ENCODE measurements around the gene EXT2.

Gene EXT2

GRCh38 chr11:44130751-44131150, 35.3 kb downstream of the EXT2 start:
- H3K4me3 ChIP-seq (ENCODE audit: low read depth, low read length): no peak overlapping the region

DNA sequence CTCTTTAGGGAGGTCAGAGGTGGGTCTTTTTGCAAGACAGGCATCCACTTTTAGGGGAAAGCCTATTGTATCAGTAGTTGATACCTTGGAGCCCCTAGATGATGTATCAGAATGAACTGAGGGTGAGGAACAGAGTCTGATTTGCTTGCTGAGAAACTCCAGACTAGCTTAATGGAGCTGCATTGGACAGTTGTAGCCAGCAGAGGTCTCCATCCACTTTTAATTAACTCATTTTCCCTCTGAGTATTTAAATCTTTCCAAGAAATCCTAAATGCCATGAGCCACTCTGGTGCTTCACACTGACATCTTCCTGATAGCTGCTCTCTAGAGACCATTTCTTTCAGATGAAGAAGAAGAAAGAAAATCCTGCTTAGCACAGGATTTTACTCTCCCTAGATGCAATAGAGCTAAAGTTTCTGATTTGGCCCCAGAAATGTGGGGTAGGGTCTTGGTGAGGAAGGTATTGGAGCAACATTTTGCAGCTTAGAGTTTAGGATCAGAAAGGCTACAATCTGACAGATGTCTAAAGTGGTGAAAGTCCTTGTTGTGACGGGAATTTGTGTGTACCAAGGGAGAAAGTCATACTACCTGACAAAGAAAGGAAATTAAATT, 38.0 kb downstream of the EXT2 start:
- H3K4me3 ChIP-seq (ENCODE audit: low read depth, low read length): no peak overlapping the region

- H3K4me3 ChIP-seq (ENCODE audit: low read depth, low read length): no peak overlapping the region
Observed at GRCh38 chr11:44134625-44135024, 39.1 kb downstream of the EXT2 start.

- H3K4me3 ChIP-seq (ENCODE audit: low read depth, low read length): no peak overlapping the region
Observed at GRCh38 chr11:44136176-44136945, 40.9 kb downstream of the EXT2 start.

- no peak overlapping the region for H3K4me3 ChIP-seq (ENCODE audit: low read depth, low read length)
Observed at GRCh38 chr11:44137057-44137456, 41.6 kb downstream of the EXT2 start.

GRCh38 chr11:44138286-44138685, 42.8 kb downstream of the EXT2 start:
- no peak overlapping the region for H3K4me3 ChIP-seq (ENCODE audit: low read depth, low read length)

GRCh38 chr11:44138980-44139379, 43.5 kb downstream of the EXT2 start:
- H3K4me3 ChIP-seq (ENCODE audit: low read depth, low read length): no peak overlapping the region

- no peak overlapping the region for H3K4me3 ChIP-seq (ENCODE audit: low read depth, low read length)
Observed at GRCh38 chr11:44139565-44140330, 44.3 kb downstream of the EXT2 start.

DNA sequence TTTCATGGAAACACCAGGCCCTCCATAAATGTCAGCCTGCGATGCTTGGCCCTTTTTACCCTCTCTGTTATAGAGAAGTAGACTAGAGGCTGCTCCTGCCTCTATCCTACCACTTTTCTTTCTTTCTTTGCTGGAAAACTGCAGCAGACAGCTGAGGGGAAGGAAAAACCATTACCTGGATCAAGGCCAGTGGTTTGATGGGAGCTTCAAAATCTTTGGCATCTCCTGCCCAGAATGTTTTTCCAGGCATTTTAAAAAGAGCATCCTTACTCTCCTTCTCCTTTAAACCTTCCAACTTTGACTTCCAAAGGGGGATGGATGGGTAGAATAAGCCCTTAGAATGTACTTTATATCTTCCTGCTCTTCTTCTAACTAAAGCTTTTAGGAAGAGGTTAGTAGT, 44.9 kb downstream of the EXT2 start:
- H3K4me3 ChIP-seq (ENCODE audit: low read depth, low read length): no peak overlapping the region

GRCh38 chr11:44140805-44141204, 45.3 kb downstream of the EXT2 start:
- H3K4me3 ChIP-seq (ENCODE audit: low read depth, low read length): no peak overlapping the region

- no peak overlapping the region for H3K4me3 ChIP-seq (ENCODE audit: low read depth, low read length)
Observed at GRCh38 chr11:44143987-44144909, 48.8 kb downstream of the EXT2 start.

- H3K4me3 ChIP-seq (ENCODE audit: low read depth, low read length): no peak overlapping the region
Observed at GRCh38 chr11:44145011-44145775, 49.7 kb downstream of the EXT2 start.

GRCh38 chr11:44146931-44147330, 51.5 kb downstream of the EXT2 start:
- no peak overlapping the region for H3K4me3 ChIP-seq (ENCODE audit: low read depth, low read length)

- H3K4me3 ChIP-seq (ENCODE audit: low read depth, low read length): no peak overlapping the region
Observed at GRCh38 chr11:44147751-44148150, 52.3 kb downstream of the EXT2 start.

DNA sequence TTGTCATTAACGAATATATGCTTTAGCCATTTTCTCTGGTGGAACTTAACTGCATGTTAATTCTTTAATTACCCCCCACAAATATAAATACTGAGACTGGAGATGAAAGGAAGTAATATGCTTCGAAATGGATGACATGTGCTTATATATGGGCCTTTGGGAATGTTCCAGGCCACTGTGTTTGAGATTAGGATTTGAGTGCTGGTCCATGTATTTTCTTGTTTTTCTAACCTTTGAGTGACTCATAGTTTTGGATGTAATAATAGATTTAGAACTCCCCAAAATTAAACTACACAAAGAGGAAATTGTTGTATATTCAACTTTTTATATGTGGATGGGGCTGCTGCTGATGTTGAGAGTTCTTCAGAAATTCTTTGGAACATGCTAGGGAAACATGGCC, 54.2 kb downstream of the EXT2 start:
- no peak overlapping the region for H3K4me3 ChIP-seq (ENCODE audit: low read depth, low read length)

- H3K4me3 ChIP-seq (ENCODE audit: low read depth, low read length): no peak overlapping the region
Observed at GRCh38 chr11:44150401-44150800, 54.9 kb downstream of the EXT2 start.

DNA sequence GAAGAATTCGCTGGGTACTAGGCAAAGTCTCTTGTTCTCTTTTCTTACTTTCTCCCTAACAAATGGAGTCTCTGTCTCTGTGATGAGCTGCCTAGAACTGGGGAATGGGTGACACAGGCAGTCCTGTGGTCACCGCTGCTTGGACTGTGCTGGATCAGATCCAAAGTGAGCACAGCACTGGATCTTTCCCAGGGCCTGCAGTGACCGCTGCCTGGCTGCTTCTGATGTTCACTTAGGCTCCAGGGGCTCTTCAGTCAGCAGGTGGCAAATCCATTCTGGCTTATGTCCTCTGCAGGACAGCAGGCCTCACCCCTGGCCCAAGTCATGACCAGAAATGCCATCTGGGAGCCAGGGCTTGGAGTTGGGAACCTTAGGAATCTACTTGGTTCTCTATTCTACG, 61.5 kb downstream of the EXT2 start:
- H3K4me3 ChIP-seq (ENCODE audit: low read depth, low read length): no peak overlapping the region

- no peak overlapping the region for H3K4me3 ChIP-seq (ENCODE audit: low read depth, low read length)
Observed at GRCh38 chr11:44158384-44158783, 62.9 kb downstream of the EXT2 start.

GRCh38 chr11:44159848-44160721, 64.6 kb downstream of the EXT2 start:
- H3K4me3 ChIP-seq (ENCODE audit: low read depth, low read length): no peak overlapping the region

All from iPS-11a (cell line).